Body of pancreas (tissue), 4 donors: Measurements from ENCODE around the gene WDR38.

Source experiments
- POLR2A ChIP-seq, 3 donors: fragments of 450-650 bp; IDR thresholded peaks; one replicate each; pipeline ENCODE4 v1.6.1; 2016; ENCODE audit warnings: antibody characterized with exemption in 3 of 3, mild to moderate bottlenecking in 2 of 3
- TF ChIP-seq, protein P1 (sequence below), 7 experiments: fragments of 450-650 bp in 4 of 7; fragments of 200-600 bp in 3 of 7; sonication (generic) in 3 of 7; IDR thresholded peaks; one replicate each; pipeline ENCODE4 v1.5.1; 2016 to 2019; ENCODE audit warnings: antibody characterized with exemption in 7 of 7

DNA sequence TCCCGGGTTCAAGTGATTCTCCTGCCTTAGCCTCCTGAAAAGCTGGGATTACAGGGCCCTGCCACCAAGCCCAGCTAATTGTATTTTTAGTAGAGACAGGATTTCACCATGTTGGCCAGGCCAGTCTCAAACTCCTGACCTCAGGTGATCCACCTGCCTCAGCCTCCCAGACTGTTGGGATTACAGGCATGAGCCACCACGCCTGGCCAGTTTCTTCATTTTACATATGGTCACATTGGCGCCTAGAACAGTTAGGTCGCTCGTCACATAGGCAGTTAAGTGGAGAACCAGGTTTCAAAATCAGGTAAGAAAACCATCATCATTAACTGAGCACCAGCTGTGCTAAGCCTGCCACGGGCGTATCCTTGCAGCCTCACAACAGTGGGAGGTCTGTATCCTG is 40.2 kb upstream of the WDR38 start:
- TF ChIP-seq, protein P1, sequence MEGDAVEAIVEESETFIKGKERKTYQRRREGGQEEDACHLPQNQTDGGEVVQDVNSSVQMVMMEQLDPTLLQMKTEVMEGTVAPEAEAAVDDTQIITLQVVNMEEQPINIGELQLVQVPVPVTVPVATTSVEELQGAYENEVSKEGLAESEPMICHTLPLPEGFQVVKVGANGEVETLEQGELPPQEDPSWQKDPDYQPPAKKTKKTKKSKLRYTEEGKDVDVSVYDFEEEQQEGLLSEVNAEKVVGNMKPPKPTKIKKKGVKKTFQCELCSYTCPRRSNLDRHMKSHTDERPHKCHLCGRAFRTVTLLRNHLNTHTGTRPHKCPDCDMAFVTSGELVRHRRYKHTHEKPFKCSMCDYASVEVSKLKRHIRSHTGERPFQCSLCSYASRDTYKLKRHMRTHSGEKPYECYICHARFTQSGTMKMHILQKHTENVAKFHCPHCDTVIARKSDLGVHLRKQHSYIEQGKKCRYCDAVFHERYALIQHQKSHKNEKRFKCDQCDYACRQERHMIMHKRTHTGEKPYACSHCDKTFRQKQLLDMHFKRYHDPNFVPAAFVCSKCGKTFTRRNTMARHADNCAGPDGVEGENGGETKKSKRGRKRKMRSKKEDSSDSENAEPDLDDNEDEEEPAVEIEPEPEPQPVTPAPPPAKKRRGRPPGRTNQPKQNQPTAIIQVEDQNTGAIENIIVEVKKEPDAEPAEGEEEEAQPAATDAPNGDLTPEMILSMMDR (IDR thresholded peaks at IDR 0.05), result no peak
- no peak for TF ChIP-seq POLR2A (IDR thresholded peaks at IDR 0.05)
